Thymus (tissue), 11 donors: Measurements from ENCODE around the gene GRIK4. TPM values are rescaled to one million over a fixed set of nuclear protein-coding genes. Genes with fewer than 3 reads are reported as not detected.

Source experiments
- DNase-seq, 9 donors: peaks; one replicate each; pipeline ENCODE4 v3.0.0-alpha.2; 2013; ENCODE audit warnings: low spot score in 9 of 9, low read depth in 6 of 9, missing footprints in 1 of 9
- H3K27ac ChIP-seq, 2 donors: one replicate each; pipeline ENCODE4 v1.5.1; 2013; ENCODE audit warnings: control low read depth in 1 of 2, low read depth in 1 of 2, low read length in 1 of 2, mild to moderate bottlenecking in 1 of 2, moderate library complexity in 1 of 2
- H3K27me3 ChIP-seq, 2 donors: one replicate each; pipeline ENCODE4 v1.5.1; 2013; ENCODE audit warnings: low read length in 1 of 2; ENCODE audit not compliant: control insufficient read depth in 2 of 2, insufficient read depth in 1 of 2
- H3K36me3 ChIP-seq, 2 donors: one replicate each; pipeline ENCODE4 v1.5.1; 2013; ENCODE audit warnings: low read length in 1 of 2, mild to moderate bottlenecking in 1 of 2, moderate library complexity in 1 of 2; ENCODE audit not compliant: control insufficient read depth in 2 of 2, insufficient read depth in 2 of 2
- H3K4me1 ChIP-seq, 2 donors: one replicate each; pipeline ENCODE4 v1.5.1; 2013; ENCODE audit warnings: low read length in 2 of 2; ENCODE audit not compliant: control insufficient read depth in 2 of 2, insufficient read depth in 2 of 2
- H3K4me3 ChIP-seq, 2 donors: one replicate each; pipeline ENCODE4 v1.5.1; 2013; ENCODE audit warnings: low read length in 2 of 2, control low read depth in 1 of 2, mild to moderate bottlenecking in 1 of 2
- H3K9me3 ChIP-seq, 2 donors: one replicate each; pipeline ENCODE4 v1.5.1; 2013; ENCODE audit warnings: low read length in 1 of 2, mild to moderate bottlenecking in 1 of 2; ENCODE audit not compliant: control insufficient read depth in 2 of 2, insufficient read depth in 1 of 2
- WGBS: extraction: QIAGEN DNeasy Blood & Tissue Kit; methylation state at CpG from one replicate; pipeline ENCODE4 v1.1.7; 2013; 5-methylcytosine and 5-hydroxymethylcytosine counted together
- polyA plus RNA-seq: library from polyadenylated mRNA; stranded (reverse); fragments of 200-250 nt; gene quantifications from one replicate; pipeline ENCODE4 v1.2.3, GENCODE V29; 2013
- total RNA-seq: library from RNA; stranded (reverse); fragments of 120-200 nt; gene quantifications from one replicate; pipeline ENCODE4 v1.2.4, GENCODE V29; 2013
- donor health status: healthy.

Gene GRIK4
- total and polyA plus RNA-seq, 2 donors = 0.11 to 0.19 TPM

DNA sequence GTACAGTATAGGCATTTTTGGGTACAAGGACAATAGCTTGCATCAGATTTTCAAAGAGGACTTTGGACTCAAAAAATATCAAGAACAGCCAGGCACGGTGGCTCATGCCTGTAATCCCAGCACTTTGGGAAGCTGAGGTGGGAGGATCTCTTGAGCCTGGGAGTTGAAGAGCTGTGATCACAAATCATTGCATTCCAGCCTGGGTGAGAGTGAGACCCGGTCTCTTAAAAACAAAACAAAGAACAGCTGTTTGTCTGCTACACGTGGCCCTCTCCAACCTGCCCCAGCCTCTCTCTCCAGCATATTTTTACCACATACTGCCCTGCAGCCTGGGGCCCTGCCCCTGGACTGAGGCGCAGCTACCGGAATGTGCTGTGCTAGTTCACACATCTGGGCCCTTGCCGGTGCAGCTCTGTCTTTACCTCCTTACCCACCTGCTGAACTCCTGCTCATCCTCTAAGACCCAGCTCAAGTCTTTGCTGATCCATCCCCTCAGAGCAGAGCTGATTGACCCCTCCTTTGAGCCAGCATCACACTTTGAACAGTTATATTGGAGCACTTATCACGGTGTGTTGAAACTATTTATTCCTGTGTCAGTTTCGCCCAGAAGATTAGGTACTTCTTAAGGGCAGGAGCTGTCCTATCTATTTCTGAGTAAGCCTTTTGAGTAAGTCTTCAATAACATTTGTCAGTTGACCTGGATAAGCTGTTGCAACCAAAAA is 29.4 kb downstream of the GRIK4 start:
- DNase-seq = no peak
- Histone ChIP-seq H3K27ac (no peak overlapping the region), H3K4me1 (no peaks in the 10 kb centered on the region), H3K4me3 (no peak overlapping the region), H3K27me3 (no peaks in the 10 kb centered on the region), H3K9me3 (no peaks in the 10 kb centered on the region), H3K36me3 (no peaks in the 10 kb centered on the region)
- 89% methylated on average over 8 of the region's 8 CpGs for WGBS

- 95% methylated on average over 6 of the region's 6 CpGs for WGBS
- no peak for DNase-seq
- H3K36me3 ChIP-seq = no peaks in the 10 kb centered on the region
- no peaks in the 10 kb centered on the region for H3K9me3 ChIP-seq
- peaks cover 0 to 2% of the 10 kb centered on the region in 2 donors for H3K27me3 ChIP-seq
- H3K4me3 ChIP-seq = no peak overlapping the region
- H3K4me1 ChIP-seq = no peaks in the 10 kb centered on the region
- H3K27ac ChIP-seq = no peak overlapping the region
These were observed 32.1 kb downstream of the GRIK4 start for GRCh38 chr11:120543521-120544215.

GRCh38 chr11:120545813-120546212 is 34.3 kb downstream of the GRIK4 start:
- Histone ChIP-seq H3K27ac (no peak overlapping the region), H3K9me3 (no peaks in the 10 kb centered on the region), H3K4me1 (no peaks in the 10 kb centered on the region), H3K27me3 (peaks cover 0 to 2% of the 10 kb centered on the region in 2 donors), H3K36me3 (no peaks in the 10 kb centered on the region), H3K4me3 (no peak overlapping the region)
- 4% methylated on average over 7 of the region's 7 CpGs for WGBS
- no peak for DNase-seq

DNA sequence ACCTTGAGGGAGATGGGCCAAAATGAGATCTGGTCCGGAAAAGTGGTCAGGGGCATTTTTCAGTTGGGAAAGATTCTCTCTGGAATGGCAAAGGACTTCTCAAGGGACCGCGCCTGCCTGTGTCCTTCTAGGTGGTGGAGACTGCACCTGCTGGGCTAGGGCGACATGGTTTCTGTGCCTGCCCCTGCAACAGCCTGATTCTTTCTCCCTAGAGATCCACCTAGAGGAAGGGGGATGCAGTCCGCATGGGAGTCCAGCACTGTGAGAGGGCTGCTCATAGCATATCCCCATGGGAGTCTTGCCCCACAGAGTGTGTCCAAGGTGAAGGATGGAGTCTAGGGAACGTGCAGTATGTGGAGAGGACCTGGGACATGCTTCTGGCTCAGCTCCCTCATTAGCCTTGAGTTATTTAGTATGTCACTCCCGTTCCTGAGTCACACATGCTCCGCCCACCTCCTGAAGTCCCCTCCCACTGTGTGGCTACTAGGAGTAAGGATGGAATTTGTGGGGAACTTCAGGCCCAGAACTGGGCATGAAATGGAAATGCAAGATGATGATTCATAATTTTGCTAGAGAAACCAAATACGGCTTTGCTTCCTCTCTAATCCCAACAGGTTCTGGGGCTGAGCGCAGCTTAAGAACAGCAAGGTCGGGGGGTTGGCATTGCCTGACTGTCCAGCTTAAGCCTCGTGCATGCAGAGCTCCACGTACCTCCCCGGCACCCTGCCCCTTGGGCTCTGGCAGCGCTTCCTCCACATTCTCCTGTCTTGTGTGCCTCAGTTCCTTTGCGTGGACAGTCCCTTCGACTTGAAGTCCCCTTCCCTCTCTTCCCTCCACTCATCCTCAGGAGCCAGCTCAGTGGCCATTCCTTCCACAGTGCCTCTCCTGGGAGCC is 35.0 kb downstream of the GRIK4 start:
- no peak for DNase-seq
- WGBS = 92% methylated on average over 17 of the region's 17 CpGs

DNA sequence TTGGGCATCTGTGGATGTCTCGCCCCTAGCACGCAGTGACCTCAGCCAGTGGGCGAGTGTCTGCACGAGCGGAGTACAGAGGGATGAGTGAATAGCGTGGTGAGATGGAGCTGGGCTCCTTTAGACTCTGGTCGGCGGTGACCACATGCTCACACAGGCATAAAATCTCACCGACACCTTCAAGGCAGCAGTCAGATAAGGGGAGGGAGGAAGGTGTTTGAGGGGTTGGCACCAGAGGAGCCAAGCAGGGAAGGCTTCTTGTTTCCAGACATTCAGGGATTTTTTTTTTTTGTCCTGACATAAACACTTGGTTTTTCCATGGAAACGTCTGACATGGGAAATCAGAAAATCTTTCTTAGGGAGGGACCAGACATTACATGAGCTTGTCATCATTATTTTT is 35.8 kb downstream of the GRIK4 start:
- H3K4me3 ChIP-seq = no peak overlapping the region
- no peaks in the 10 kb centered on the region for H3K36me3 ChIP-seq
- peaks cover 0 to 2% of the 10 kb centered on the region in 2 donors for H3K27me3 ChIP-seq
- no peaks in the 10 kb centered on the region for H3K9me3 ChIP-seq
- no peak for DNase-seq
- H3K4me1 ChIP-seq = no peaks in the 10 kb centered on the region
- no peak overlapping the region for H3K27ac ChIP-seq
- 94% methylated on average over 10 of the region's 10 CpGs for WGBS

More for the DNA sequence above, 35.0 kb downstream of the GRIK4 start:
- peaks cover 0 to 2% of the 10 kb centered on the region in 2 donors for H3K27me3 ChIP-seq
- H3K27ac ChIP-seq = no peak overlapping the region
- H3K4me3 ChIP-seq = no peak overlapping the region
- H3K36me3 ChIP-seq = no peaks in the 10 kb centered on the region
- H3K9me3 ChIP-seq = no peaks in the 10 kb centered on the region
- H3K4me1 ChIP-seq = no peaks in the 10 kb centered on the region

GRCh38 chr11:120547811-120548681 is 36.5 kb downstream of the GRIK4 start:
- no peak for DNase-seq
- no peaks in the 10 kb centered on the region for H3K36me3 ChIP-seq
- peaks cover 0 to 2% of the 10 kb centered on the region in 2 donors for H3K27me3 ChIP-seq
- H3K9me3 ChIP-seq = no peaks in the 10 kb centered on the region
- WGBS = 84% methylated on average over 15 of the region's 15 CpGs
- H3K4me1 ChIP-seq = no peaks in the 10 kb centered on the region
- no peak overlapping the region for H3K27ac ChIP-seq
- no peak overlapping the region for H3K4me3 ChIP-seq

GRCh38 chr11:120548682-120549209 is 37.2 kb downstream of the GRIK4 start:
- WGBS = 74% methylated on average over 6 of the region's 6 CpGs
- no peaks in the 10 kb centered on the region for H3K9me3 ChIP-seq
- H3K4me1 ChIP-seq = no peaks in the 10 kb centered on the region
- no peak overlapping the region for H3K27ac ChIP-seq
- DNase-seq = no peak
- H3K36me3 ChIP-seq = no peaks in the 10 kb centered on the region
- H3K4me3 ChIP-seq = no peak overlapping the region
- H3K27me3 ChIP-seq = peaks cover 0 to 2% of the 10 kb centered on the region in 2 donors

GRCh38 chr11:120549346-120549745 is 37.8 kb downstream of the GRIK4 start:
- Histone ChIP-seq H3K27ac (no peak overlapping the region), H3K4me3 (no peak overlapping the region), H3K36me3 (no peaks in the 10 kb centered on the region), H3K27me3 (peaks cover 0 to 2% of the 10 kb centered on the region in 2 donors), H3K4me1 (no peaks in the 10 kb centered on the region), H3K9me3 (no peaks in the 10 kb centered on the region)
- DNase-seq = no peak
- WGBS = 93% methylated on average over 11 of the region's 11 CpGs
